ENCODE measurements around the gene MYO1D.
"Not testable (repeated sequence)": the region's sequence is repeated elsewhere in the genome, so short reads cannot be mapped to it uniquely, and the experiment has no call there.

Gene MYO1D

DNA sequence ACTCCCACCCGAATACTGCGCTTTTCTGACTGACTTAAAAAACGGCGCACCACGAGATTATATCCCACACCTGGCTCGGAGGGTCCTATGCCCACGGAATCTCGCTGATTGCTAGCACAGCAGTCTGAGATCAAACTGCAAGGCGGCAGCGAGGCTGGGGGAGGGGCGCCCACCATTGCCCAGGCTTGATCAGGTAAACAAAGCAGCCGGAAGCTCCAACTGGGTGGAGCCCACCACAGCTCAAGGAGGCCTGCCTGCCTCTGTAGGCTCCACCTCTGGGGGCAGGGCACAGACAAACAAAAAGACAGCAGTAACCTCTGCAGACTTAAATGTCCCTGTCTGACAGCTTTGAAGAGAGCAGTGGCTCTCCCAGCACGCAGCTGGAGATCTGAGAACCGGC is 10.5 kb upstream of the MYO1D start:
- not testable (repeated sequence) for H2AK5ac ChIP-seq (ENCODE audit: low read length); H3K18ac ChIP-seq (ENCODE audit: low read length); H3K36me3 ChIP-seq (ENCODE audit: control insufficient read depth, insufficient read depth, low read length); DNase-seq; H3K4me3 ChIP-seq (ENCODE audit: low read length); H3K4me2 ChIP-seq (ENCODE audit: low read length); H3K27me3 ChIP-seq (ENCODE audit: insufficient read depth, low read length, poor library complexity); H2BK120ac ChIP-seq (ENCODE audit: low read depth, low read length); H2BK5ac ChIP-seq (ENCODE audit: low read length); H3K4me1 ChIP-seq (ENCODE audit: control insufficient read depth, low read depth, low read length); H4K8ac ChIP-seq (ENCODE audit: low read depth, low read length); H3K4ac ChIP-seq (ENCODE audit: low read depth, low read length); H4K5ac ChIP-seq (ENCODE audit: low read length); H3K56ac ChIP-seq (ENCODE audit: low read length); H3K79me2 ChIP-seq (ENCODE audit: control insufficient read depth, insufficient read depth, low read length); H3K23ac ChIP-seq (ENCODE audit: low read length); H2BK15ac ChIP-seq (replicated peaks; ENCODE audit: low read depth); H3K27ac ChIP-seq (ENCODE audit: low read depth, low read length); H3K79me1 ChIP-seq (ENCODE audit: low read length); H3K9ac ChIP-seq (ENCODE audit: low read length)
- no CpG with 5 or more reads among the region's 14 CpGs for WGBS (ENCODE audit: extremely low coverage, insufficient coverage, low lambda C conversion rate)

DNA sequence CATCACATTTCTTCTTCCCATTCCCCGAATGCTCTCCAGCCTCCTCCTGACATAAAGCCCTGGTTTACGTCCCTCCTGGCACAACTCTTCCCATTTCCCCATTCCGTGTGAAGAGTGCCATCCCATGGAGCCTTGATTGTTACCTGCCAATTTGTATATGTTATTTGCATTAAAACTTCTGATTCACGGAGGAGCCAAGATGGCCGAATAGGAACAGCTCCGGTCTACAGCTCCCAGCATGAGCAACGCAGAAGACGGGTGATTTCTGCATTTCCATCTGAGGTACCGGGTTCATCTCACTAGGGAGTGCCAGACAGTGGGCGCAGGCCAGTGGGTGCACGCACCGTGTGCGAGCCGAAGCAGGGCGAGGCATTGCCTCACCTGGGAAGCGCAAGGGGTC is 10.0 kb upstream of the MYO1D start:
- not testable (repeated sequence) for H2BK15ac ChIP-seq (replicated peaks; ENCODE audit: low read depth); H3K18ac ChIP-seq (ENCODE audit: low read length); H3K4me1 ChIP-seq (ENCODE audit: control insufficient read depth, low read depth, low read length); H2AK5ac ChIP-seq (ENCODE audit: low read length); H2BK5ac ChIP-seq (ENCODE audit: low read length); H3K79me1 ChIP-seq (ENCODE audit: low read length); H3K9ac ChIP-seq (ENCODE audit: low read length); H3K23ac ChIP-seq (ENCODE audit: low read length); H3K4me3 ChIP-seq (ENCODE audit: low read length); H3K79me2 ChIP-seq (ENCODE audit: control insufficient read depth, insufficient read depth, low read length); H3K4ac ChIP-seq (ENCODE audit: low read depth, low read length); H3K27me3 ChIP-seq (ENCODE audit: insufficient read depth, low read length, poor library complexity); H4K5ac ChIP-seq (ENCODE audit: low read length); H3K4me2 ChIP-seq (ENCODE audit: low read length); H2BK120ac ChIP-seq (ENCODE audit: low read depth, low read length); H4K8ac ChIP-seq (ENCODE audit: low read depth, low read length); DNase-seq; H3K27ac ChIP-seq (ENCODE audit: low read depth, low read length); H3K36me3 ChIP-seq (ENCODE audit: control insufficient read depth, insufficient read depth, low read length)
- H3K56ac ChIP-seq (ENCODE audit: low read length), result peak overlapping the region; percentile 54
- no CpG with 5 or more reads among the region's 16 CpGs for WGBS (ENCODE audit: extremely low coverage, insufficient coverage, low lambda C conversion rate)

DNA sequence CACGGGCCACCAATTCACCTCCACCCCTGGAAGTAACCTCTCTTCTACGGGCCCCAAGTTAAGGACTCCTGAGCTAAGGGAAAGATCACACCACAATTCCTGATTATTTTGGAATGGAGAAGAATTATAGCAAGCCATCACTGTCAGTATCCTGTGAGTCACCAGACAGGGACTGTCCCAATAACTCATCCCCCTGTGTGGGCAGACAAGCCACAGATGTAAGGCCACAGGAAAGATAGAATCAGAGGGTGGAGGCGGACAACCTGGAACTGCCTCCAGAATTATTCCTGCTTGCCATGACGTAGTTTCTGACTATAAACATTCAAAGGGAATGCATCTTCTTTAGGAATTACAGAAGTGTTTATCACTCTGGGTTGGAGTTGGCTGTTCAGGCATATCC is 5.8 kb upstream of the MYO1D start:
- Histone ChIP-seq H3K4ac (ENCODE audit: low read depth, low read length) (no peak overlapping the region), H3K79me2 (ENCODE audit: control insufficient read depth, insufficient read depth, low read length) (no peaks in the 10 kb centered on the region), H3K27ac (ENCODE audit: low read depth, low read length) (no peak overlapping the region), H3K23ac (ENCODE audit: low read length) (no peak overlapping the region), H3K18ac (ENCODE audit: low read length) (no peak overlapping the region), H2BK15ac (replicated peaks; ENCODE audit: low read depth) (no peak overlapping the region), H2AK5ac (ENCODE audit: low read length) (no peak overlapping the region), H2BK120ac (ENCODE audit: low read depth, low read length) (no peak overlapping the region), H4K5ac (ENCODE audit: low read length) (no peak overlapping the region), H3K56ac (ENCODE audit: low read length) (no peak overlapping the region), H3K79me1 (ENCODE audit: low read length) (no peaks in the 10 kb centered on the region), H3K4me1 (ENCODE audit: control insufficient read depth, low read depth, low read length) (no peaks in the 10 kb centered on the region), H4K8ac (ENCODE audit: low read depth, low read length) (no peak overlapping the region), H3K36me3 (ENCODE audit: control insufficient read depth, insufficient read depth, low read length) (no peaks in the 10 kb centered on the region), H3K27me3 (ENCODE audit: insufficient read depth, low read length, poor library complexity) (no peaks in the 10 kb centered on the region), H3K4me3 (ENCODE audit: low read length) (no peak overlapping the region), H3K4me2 (ENCODE audit: low read length) (no peak overlapping the region), H2BK5ac (ENCODE audit: low read length) (no peak overlapping the region), H3K9ac (ENCODE audit: low read length) (no peak overlapping the region)
- no CpG with 5 or more reads among the region's 4 CpGs for WGBS (ENCODE audit: extremely low coverage, insufficient coverage, low lambda C conversion rate)
- DNase-seq, result no peak

DNA sequence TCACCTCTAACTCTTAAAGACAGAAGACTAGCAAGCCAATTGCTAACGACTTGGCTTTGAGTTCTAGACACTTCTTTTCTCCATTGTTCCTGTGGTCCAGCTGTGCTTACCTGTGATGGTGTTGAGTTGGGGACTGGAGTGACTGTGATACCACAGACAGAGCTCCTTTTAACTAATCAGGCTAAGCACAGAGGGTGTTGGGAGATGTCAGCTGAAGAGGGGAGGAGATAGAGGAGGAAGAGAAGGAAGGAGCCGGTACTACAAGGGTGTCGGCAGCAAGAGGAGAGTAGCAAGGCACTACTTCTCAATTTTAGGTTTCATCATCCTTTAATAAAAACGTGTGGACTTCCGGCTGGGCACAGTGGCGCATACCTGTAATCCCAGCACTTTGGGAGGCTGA is 5.1 kb upstream of the MYO1D start:
- Histone ChIP-seq H3K23ac (ENCODE audit: low read length) (no peak overlapping the region), H2BK15ac (replicated peaks; ENCODE audit: low read depth) (no peak overlapping the region), H3K4ac (ENCODE audit: low read depth, low read length) (no peak overlapping the region), H4K5ac (ENCODE audit: low read length) (no peak overlapping the region), H3K56ac (ENCODE audit: low read length) (peak overlapping the region; percentile 51), H3K4me1 (ENCODE audit: control insufficient read depth, low read depth, low read length) (no peaks in the 10 kb centered on the region), H3K4me3 (ENCODE audit: low read length) (no peak overlapping the region), H4K8ac (ENCODE audit: low read depth, low read length) (no peak overlapping the region), H3K27ac (ENCODE audit: low read depth, low read length) (no peak overlapping the region), H3K36me3 (ENCODE audit: control insufficient read depth, insufficient read depth, low read length) (no peaks in the 10 kb centered on the region), H3K9ac (ENCODE audit: low read length) (no peak overlapping the region), H2BK120ac (ENCODE audit: low read depth, low read length) (no peak overlapping the region), H3K79me2 (ENCODE audit: control insufficient read depth, insufficient read depth, low read length) (no peaks in the 10 kb centered on the region), H3K4me2 (ENCODE audit: low read length) (no peak overlapping the region), H3K79me1 (ENCODE audit: low read length) (no peaks in the 10 kb centered on the region), H3K27me3 (ENCODE audit: insufficient read depth, low read length, poor library complexity) (no peaks in the 10 kb centered on the region), H2BK5ac (ENCODE audit: low read length) (no peak overlapping the region), H3K18ac (ENCODE audit: low read length) (no peak overlapping the region), H2AK5ac (ENCODE audit: low read length) (no peak overlapping the region)
- no peak for DNase-seq
- no CpG with 5 or more reads among the region's 6 CpGs for WGBS (ENCODE audit: extremely low coverage, insufficient coverage, low lambda C conversion rate)

DNA sequence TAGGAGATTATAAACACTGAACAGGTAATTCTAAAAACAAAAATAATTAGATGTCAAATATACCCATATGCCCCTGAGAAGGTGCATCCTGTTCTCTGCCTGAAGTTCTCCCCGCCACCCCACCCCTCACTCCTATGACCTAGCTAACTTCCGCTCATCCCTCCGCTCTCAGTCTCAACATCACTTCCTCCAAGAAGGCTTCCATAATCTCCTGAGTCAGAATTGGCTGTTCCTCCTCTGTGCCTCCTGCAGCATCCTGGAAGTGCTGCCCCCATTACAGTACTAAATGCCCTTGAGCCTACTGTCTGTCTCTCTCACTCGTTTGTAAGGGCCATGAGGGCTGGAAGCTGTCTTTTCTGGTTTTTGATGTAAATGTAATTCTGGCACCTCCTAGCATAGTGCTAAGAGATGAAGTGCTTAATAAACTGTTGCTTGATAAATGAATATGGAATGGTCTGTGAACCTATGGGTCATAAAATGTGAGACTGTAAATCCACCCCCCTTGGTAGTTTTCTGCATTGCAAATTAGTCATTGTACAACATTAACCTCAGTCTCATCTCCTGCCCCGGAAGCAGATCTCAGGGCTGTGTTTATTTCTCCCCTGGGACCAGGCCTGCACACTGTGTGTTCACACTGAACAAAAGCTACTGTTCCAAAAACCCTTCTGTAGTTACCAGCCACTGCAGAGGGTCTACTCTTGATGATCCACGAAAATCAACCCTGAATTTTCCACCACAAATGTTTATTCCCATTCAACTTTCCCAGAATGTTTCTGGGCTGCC is 3.9 kb upstream of the MYO1D start:
- Histone ChIP-seq H3K4ac (ENCODE audit: low read depth, low read length) (no peak overlapping the region), H3K9ac (ENCODE audit: low read length) (no peak overlapping the region), H3K4me1 (ENCODE audit: control insufficient read depth, low read depth, low read length) (peaks cover 1% of the 10 kb centered on the region), H3K18ac (ENCODE audit: low read length) (no peak overlapping the region), H3K79me1 (ENCODE audit: low read length) (no peaks in the 10 kb centered on the region), H3K4me2 (ENCODE audit: low read length) (no peak overlapping the region), H3K79me2 (ENCODE audit: control insufficient read depth, insufficient read depth, low read length) (no peaks in the 10 kb centered on the region), H3K4me3 (ENCODE audit: low read length) (no peak overlapping the region), H4K8ac (ENCODE audit: low read depth, low read length) (no peak overlapping the region), H3K27ac (ENCODE audit: low read depth, low read length) (no peak overlapping the region), H2BK5ac (ENCODE audit: low read length) (no peak overlapping the region), H3K36me3 (ENCODE audit: control insufficient read depth, insufficient read depth, low read length) (no peaks in the 10 kb centered on the region), H3K27me3 (ENCODE audit: insufficient read depth, low read length, poor library complexity) (no peaks in the 10 kb centered on the region), H4K5ac (ENCODE audit: low read length) (no peak overlapping the region), H2AK5ac (ENCODE audit: low read length) (no peak overlapping the region), H3K23ac (ENCODE audit: low read length) (no peak overlapping the region), H2BK120ac (ENCODE audit: low read depth, low read length) (no peak overlapping the region), H3K56ac (ENCODE audit: low read length) (no peak overlapping the region), H2BK15ac (replicated peaks; ENCODE audit: low read depth) (no peak overlapping the region)
- no CpG with 5 or more reads among the region's 6 CpGs for WGBS (ENCODE audit: extremely low coverage, insufficient coverage, low lambda C conversion rate)
- no peak for DNase-seq

DNA sequence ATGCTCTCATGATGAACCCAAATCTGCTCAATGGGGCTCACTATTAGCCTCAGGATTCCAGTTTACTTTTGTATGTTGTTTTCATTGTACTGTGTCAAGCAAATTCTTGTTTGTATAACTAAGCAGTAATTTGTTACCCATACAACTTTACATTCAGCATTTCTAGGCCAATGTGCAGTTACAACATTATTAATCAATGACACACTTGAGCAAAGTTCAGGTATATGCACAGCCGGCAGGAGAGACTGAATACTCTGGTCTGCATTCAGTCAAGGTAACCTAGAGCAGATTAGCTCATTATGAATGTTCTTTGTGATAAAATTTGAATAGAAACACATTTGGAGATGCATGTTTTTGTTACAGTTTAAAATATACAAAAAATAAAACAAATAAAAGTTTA is 2.2 kb upstream of the MYO1D start:
- H3K56ac ChIP-seq (ENCODE audit: low read length), result no peak overlapping the region
- H2BK5ac ChIP-seq (ENCODE audit: low read length), result no peak overlapping the region
- no peaks in the 10 kb centered on the region for H3K27me3 ChIP-seq (ENCODE audit: insufficient read depth, low read length, poor library complexity)
- H3K4me1 ChIP-seq (ENCODE audit: control insufficient read depth, low read depth, low read length), result peaks cover 2% of the 10 kb centered on the region
- H2AK5ac ChIP-seq (ENCODE audit: low read length), result no peak overlapping the region
- H3K4me3 ChIP-seq (ENCODE audit: low read length), result no peak overlapping the region
- no peak overlapping the region for H2BK15ac ChIP-seq (replicated peaks; ENCODE audit: low read depth)
- WGBS (ENCODE audit: extremely low coverage, insufficient coverage, low lambda C conversion rate), result no CpG with 5 or more reads among the region's 1 CpG
- no peak overlapping the region for H3K9ac ChIP-seq (ENCODE audit: low read length)
- no peak overlapping the region for H3K27ac ChIP-seq (ENCODE audit: low read depth, low read length)
- H3K79me2 ChIP-seq (ENCODE audit: control insufficient read depth, insufficient read depth, low read length), result peaks cover 2% of the 10 kb centered on the region
- H3K18ac ChIP-seq (ENCODE audit: low read length), result no peak overlapping the region
- H3K36me3 ChIP-seq (ENCODE audit: control insufficient read depth, insufficient read depth, low read length), result no peaks in the 10 kb centered on the region
- no peaks in the 10 kb centered on the region for H3K79me1 ChIP-seq (ENCODE audit: low read length)
- no peak overlapping the region for H4K8ac ChIP-seq (ENCODE audit: low read depth, low read length)
- no peak overlapping the region for H3K4me2 ChIP-seq (ENCODE audit: low read length)
- no peak overlapping the region for H3K4ac ChIP-seq (ENCODE audit: low read depth, low read length)
- H4K5ac ChIP-seq (ENCODE audit: low read length), result no peak overlapping the region
- H3K23ac ChIP-seq (ENCODE audit: low read length), result no peak overlapping the region
- DNase-seq, result no peak
- H2BK120ac ChIP-seq (ENCODE audit: low read depth, low read length), result no peak overlapping the region
